Mesenchymal stem cell (in vitro differentiated cells and primary cell): ENCODE measurements around the gene DNTT.

ENCODE experiments used
- DNase-seq: peaks from one replicate; pipeline ENCODE4 v3.0.0-alpha.2; 2013
- H2AFZ ChIP-seq: one replicate; pipeline ENCODE4 v1.6.1; 2013; ENCODE audit warnings: low read depth, mild to moderate bottlenecking, control low read depth, inconsistent platforms, low read length, moderate library complexity
- H2AK5ac ChIP-seq: 2 replicates; pipeline ENCODE4 v1.6.1; 2013; ENCODE audit warnings: low read length, moderate library complexity, mild to moderate bottlenecking, inconsistent platforms; ENCODE audit not compliant: severe bottlenecking
- H2BK120ac ChIP-seq: one replicate; pipeline ENCODE4 v1.6.1; 2013; ENCODE audit warnings: low read depth, mild to moderate bottlenecking, inconsistent platforms, low read length, moderate library complexity
- H2BK12ac ChIP-seq, 2 experiments: one replicate each; pipeline ENCODE4 v1.6.1; 2013; ENCODE audit warnings: inconsistent platforms in 2 of 2, low read length in 2 of 2, mild to moderate bottlenecking in 2 of 2, moderate library complexity in 2 of 2, control low read depth in 1 of 2
- H2BK15ac ChIP-seq: one replicate; pipeline ENCODE4 v1.6.1; 2013; ENCODE audit warnings: mild to moderate bottlenecking, low read depth, inconsistent platforms; ENCODE audit not compliant: poor library complexity, severe bottlenecking
- H2BK5ac ChIP-seq: 2 replicates; pipeline ENCODE4 v1.6.1; 2013; ENCODE audit warnings: low read depth, mild to moderate bottlenecking, low read length, control low read depth, inconsistent platforms; ENCODE audit not compliant: poor library complexity, severe bottlenecking
- H3K14ac ChIP-seq, 2 experiments: one replicate each; pipeline ENCODE4 v1.6.1; 2013; ENCODE audit warnings: inconsistent platforms in 2 of 2, low read length in 2 of 2, control low read depth in 1 of 2, mild to moderate bottlenecking in 1 of 2, moderate library complexity in 1 of 2
- H3K18ac ChIP-seq, 2 experiments: one replicate each; pipeline ENCODE4 v1.6.1; 2013; ENCODE audit warnings: inconsistent platforms in 2 of 2, low read length in 2 of 2, control low read depth in 1 of 2, low read depth in 1 of 2, mild to moderate bottlenecking in 1 of 2
- H3K23ac ChIP-seq, 2 experiments: one replicate each; pipeline ENCODE4 v1.6.1; 2013; ENCODE audit warnings: inconsistent platforms in 2 of 2, low read length in 2 of 2, mild to moderate bottlenecking in 2 of 2, moderate library complexity in 2 of 2, control low read depth in 1 of 2
- H3K27ac ChIP-seq: 2 replicates; pipeline ENCODE4 v1.5.1; 2013; ENCODE audit warnings: mild to moderate bottlenecking, moderate library complexity, low read length, control low read depth, inconsistent platforms; ENCODE audit not compliant: poor library complexity, severe bottlenecking
- H3K27me3 ChIP-seq, 2 experiments: 2 replicates each; pipeline versions ENCODE4 v1.6.1 to v1.7.0; 2013; ENCODE audit warnings: low read length in 2 of 2, mild to moderate bottlenecking in 2 of 2, moderate library complexity in 2 of 2, control low read depth in 1 of 2, inconsistent platforms in 1 of 2; ENCODE audit not compliant: control insufficient read depth in 1 of 2, insufficient read depth in 1 of 2
- H3K36me3 ChIP-seq, 2 experiments: 2 replicates each; pipeline versions ENCODE4 v1.6.1 to v1.7.0; 2013; ENCODE audit warnings: low read length in 2 of 2, control low read depth in 1 of 2, inconsistent platforms in 1 of 2, low read depth in 1 of 2, mild to moderate bottlenecking in 1 of 2; ENCODE audit not compliant: insufficient read depth in 2 of 2, control insufficient read depth in 1 of 2
- H3K4ac ChIP-seq, 2 experiments: one replicate each; pipeline ENCODE4 v1.6.1; 2013; ENCODE audit warnings: inconsistent platforms in 2 of 2, low read length in 2 of 2, mild to moderate bottlenecking in 2 of 2, moderate library complexity in 2 of 2, control low read depth in 1 of 2, low read depth in 1 of 2
- H3K4me1 ChIP-seq: 2 replicates; pipeline ENCODE4 v1.6.1; 2013; ENCODE audit warnings: low read depth, low read length, control low read depth; ENCODE audit not compliant: control insufficient read depth, insufficient read depth
- H3K4me2 ChIP-seq: 2 replicates; pipeline ENCODE4 v1.6.1; 2013; ENCODE audit warnings: low read length, mild to moderate bottlenecking, inconsistent platforms; ENCODE audit not compliant: poor library complexity, severe bottlenecking
- H3K4me3 ChIP-seq, 2 experiments: 2 replicates each; pipeline versions ENCODE4 v1.5.1 to v1.7.0; 2013; ENCODE audit warnings: low read length in 2 of 2, mild to moderate bottlenecking in 2 of 2, control low read depth in 1 of 2, low read depth in 1 of 2; ENCODE audit not compliant: insufficient read depth in 1 of 2
- H3K79me1 ChIP-seq: replicated peaks from 2 replicates; pipeline ENCODE4 v1.6.1; 2013; ENCODE audit warnings: mild to moderate bottlenecking, control low read depth, low read length, inconsistent platforms; ENCODE audit not compliant: poor library complexity, severe bottlenecking
- H3K9ac ChIP-seq: 2 replicates; pipeline ENCODE4 v1.7.0; 2013; ENCODE audit warnings: mild to moderate bottlenecking, low read length, moderate library complexity
- H3K9me3 ChIP-seq: 2 replicates; pipeline ENCODE4 v1.7.0; 2013; ENCODE audit warnings: mild to moderate bottlenecking, low read length; ENCODE audit not compliant: control insufficient read depth
- H4K8ac ChIP-seq: one replicate; pipeline ENCODE4 v1.6.1; 2013; ENCODE audit warnings: inconsistent platforms, mild to moderate bottlenecking, low read length, moderate library complexity
- H4K91ac ChIP-seq: one replicate; pipeline ENCODE4 v1.6.1; 2013; ENCODE audit warnings: mild to moderate bottlenecking, low read length, inconsistent platforms
- WGBS: methylation state at CpG from one replicate; pipeline ENCODE4 v1.1.7; 2013; ENCODE audit warnings: mixed read lengths; 5-methylcytosine and 5-hydroxymethylcytosine counted together

DNTT gene

GRCh38 chr10:96376483-96376882 is 72.2 kb downstream of the DNTT start:
- H3K4ac ChIP-seq = no peak overlapping the region
- H2BK15ac ChIP-seq = no peak overlapping the region
- H3K36me3 ChIP-seq = peaks cover 0 to 25% of the 10 kb centered on the region in 2 experiments
- H3K18ac ChIP-seq = no peak overlapping the region
- no peaks in the 10 kb centered on the region for H3K9me3 ChIP-seq
- no peak overlapping the region for H3K14ac ChIP-seq
- H2BK12ac ChIP-seq = no peak overlapping the region
- no peak overlapping the region for H2AK5ac ChIP-seq
- WGBS = 72% methylated on average over 7 of the region's 7 CpGs
- no peaks in the 10 kb centered on the region for H3K79me1 ChIP-seq
- H3K9ac ChIP-seq = no peak overlapping the region
- no peak overlapping the region for H4K8ac ChIP-seq
- H3K27ac ChIP-seq = no peak overlapping the region
- H3K4me3 ChIP-seq = no peak overlapping the region
- no peak overlapping the region for H3K23ac ChIP-seq
- no peak for DNase-seq
- no peak overlapping the region for H4K91ac ChIP-seq
- no peak overlapping the region for H2BK5ac ChIP-seq
- no peak overlapping the region for H2BK120ac ChIP-seq
- H3K27me3 ChIP-seq = peaks cover 3 to 27% of the 10 kb centered on the region in 2 experiments
- no peak overlapping the region for H3K4me2 ChIP-seq
- H2AFZ ChIP-seq = no peak overlapping the region
- peaks cover 20% of the 10 kb centered on the region for H3K4me1 ChIP-seq

DNA sequence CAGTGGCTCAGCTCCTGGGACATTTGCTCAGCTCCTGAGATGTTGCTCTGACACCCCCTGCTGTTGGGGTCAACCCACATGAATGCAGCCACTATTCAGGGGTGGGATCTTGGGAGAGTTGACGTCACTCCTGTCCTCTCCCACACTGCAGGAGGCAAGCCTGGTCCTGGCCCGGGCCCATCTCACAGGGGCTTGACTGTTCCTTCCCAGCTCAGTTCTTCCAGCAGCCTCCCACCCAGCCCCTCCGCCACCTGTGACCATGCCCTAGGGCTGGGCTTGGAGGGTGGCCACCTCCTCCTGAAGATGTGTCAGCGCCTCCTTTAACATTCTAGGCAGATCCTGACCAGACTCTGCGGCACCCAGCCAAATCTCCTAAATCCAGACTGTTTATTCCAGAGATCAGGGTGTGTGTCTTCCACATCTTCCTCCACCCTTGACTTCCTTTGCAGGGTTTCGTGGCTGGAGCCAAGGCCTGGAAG is 73.6 kb downstream of the DNTT start:
- Histone ChIP-seq H3K79me1 (no peaks in the 10 kb centered on the region), H3K18ac (no peak overlapping the region), H2BK15ac (no peak overlapping the region), H3K14ac (no peak overlapping the region), H3K4me1 (peaks cover 20% of the 10 kb centered on the region), H3K4me3 (no peak overlapping the region), H3K9me3 (no peaks in the 10 kb centered on the region), H2BK12ac (no peak overlapping the region), H2BK120ac (no peak overlapping the region), H3K36me3 (peaks cover 0 to 20% of the 10 kb centered on the region in 2 experiments), H3K4ac (no peak overlapping the region), H2BK5ac (no peak overlapping the region), H4K8ac (no peak overlapping the region), H2AFZ (no peak overlapping the region), H3K23ac (no peak overlapping the region), H3K9ac (no peak overlapping the region), H3K27me3 (peaks cover 3 to 21% of the 10 kb centered on the region in 2 experiments), H2AK5ac (no peak overlapping the region), H3K27ac (no peak overlapping the region), H4K91ac (no peak overlapping the region), H3K4me2 (no peak overlapping the region)
- WGBS = 79% methylated on average over 6 of the region's 6 CpGs
- no peak for DNase-seq

- H2BK5ac ChIP-seq = no peak overlapping the region
- H3K79me1 ChIP-seq = no peaks in the 10 kb centered on the region
- H3K9ac ChIP-seq = no peak overlapping the region
- no peak overlapping the region for H3K14ac ChIP-seq
- H2BK12ac ChIP-seq = no peak overlapping the region
- no peak overlapping the region for H3K4me3 ChIP-seq
- H3K4me1 ChIP-seq = peaks cover 20% of the 10 kb centered on the region
- no peak overlapping the region for H2AFZ ChIP-seq
- no peak overlapping the region for H4K8ac ChIP-seq
- no peak overlapping the region for H3K27ac ChIP-seq
- no peak overlapping the region for H3K18ac ChIP-seq
- 87% methylated on average over 14 of the region's 15 CpGs for WGBS
- peaks cover 0 to 15% of the 10 kb centered on the region in 2 experiments for H3K36me3 ChIP-seq
- no peak overlapping the region for H3K4me2 ChIP-seq
- H4K91ac ChIP-seq = no peak overlapping the region
- H2BK15ac ChIP-seq = no peak overlapping the region
- no peak overlapping the region for H3K23ac ChIP-seq
- H3K27me3 ChIP-seq = peaks cover 3 to 17% of the 10 kb centered on the region in 2 experiments
- no peak for DNase-seq
- H2AK5ac ChIP-seq = no peak overlapping the region
- H2BK120ac ChIP-seq = no peak overlapping the region
- no peaks in the 10 kb centered on the region for H3K9me3 ChIP-seq
- H3K4ac ChIP-seq = no peak overlapping the region
Observed at GRCh38 chr10:96378741-96379140, 74.5 kb downstream of the DNTT start.

GRCh38 chr10:96379758-96380157 is 75.5 kb downstream of the DNTT start:
- no peak overlapping the region for H2BK12ac ChIP-seq
- DNase-seq = no peak
- no peak overlapping the region for H2AFZ ChIP-seq
- H4K8ac ChIP-seq = no peak overlapping the region
- H3K79me1 ChIP-seq = no peaks in the 10 kb centered on the region
- H3K4me1 ChIP-seq = peaks cover 17% of the 10 kb centered on the region
- H3K4me2 ChIP-seq = no peak overlapping the region
- no peak overlapping the region for H4K91ac ChIP-seq
- peaks cover 0 to 8% of the 10 kb centered on the region in 2 experiments for H3K27me3 ChIP-seq
- H3K4me3 ChIP-seq = no peak overlapping the region
- H3K27ac ChIP-seq = no peak overlapping the region
- H3K9ac ChIP-seq = no peak overlapping the region
- WGBS = 86% methylated on average over 8 of the region's 8 CpGs
- H2BK15ac ChIP-seq = no peak overlapping the region
- H3K18ac ChIP-seq = no peak overlapping the region
- no peak overlapping the region for H2BK120ac ChIP-seq
- H3K9me3 ChIP-seq = no peaks in the 10 kb centered on the region
- H3K23ac ChIP-seq = no peak overlapping the region
- no peak overlapping the region for H3K4ac ChIP-seq
- H3K14ac ChIP-seq = no peak overlapping the region
- no peak overlapping the region for H2AK5ac ChIP-seq
- H2BK5ac ChIP-seq = no peak overlapping the region
- H3K36me3 ChIP-seq = peaks cover 0 to 10% of the 10 kb centered on the region in 2 experiments
